Stimulated activated naive CD8-positive, alpha-beta T cell treated with anti-CD3 and anti-CD28 coated beads, Interleukin-15, Interleukin-2, amounts not matched to agents 100 ng/mL and 50 ng/mL, for 24 hours (primary cell): ENCODE results near the gene RTCB.

ENCODE experiments used
- H3K27ac Mint-ChIP-seq: one replicate; pipeline ENCODE4 v1.8.0; 2021; ENCODE audit warnings: mild to moderate bottlenecking, mixed read lengths
- H3K27me3 Mint-ChIP-seq: one replicate; pipeline ENCODE4 v1.8.0; 2021; ENCODE audit warnings: mixed read lengths
- H3K36me3 Mint-ChIP-seq: one replicate; pipeline ENCODE4 v1.8.0; 2021; ENCODE audit warnings: low read depth, mixed read lengths
- H3K4me1 Mint-ChIP-seq: one replicate; pipeline ENCODE4 v1.8.0; 2021; ENCODE audit warnings: low read depth, mixed read lengths
- H3K4me3 Mint-ChIP-seq: one replicate; pipeline ENCODE4 v1.8.0; 2021; ENCODE audit warnings: mild to moderate bottlenecking, mixed read lengths
- H3K9me3 Mint-ChIP-seq: one replicate; pipeline ENCODE4 v1.8.0; 2021; ENCODE audit warnings: mixed read lengths

The RTCB gene

DNA sequence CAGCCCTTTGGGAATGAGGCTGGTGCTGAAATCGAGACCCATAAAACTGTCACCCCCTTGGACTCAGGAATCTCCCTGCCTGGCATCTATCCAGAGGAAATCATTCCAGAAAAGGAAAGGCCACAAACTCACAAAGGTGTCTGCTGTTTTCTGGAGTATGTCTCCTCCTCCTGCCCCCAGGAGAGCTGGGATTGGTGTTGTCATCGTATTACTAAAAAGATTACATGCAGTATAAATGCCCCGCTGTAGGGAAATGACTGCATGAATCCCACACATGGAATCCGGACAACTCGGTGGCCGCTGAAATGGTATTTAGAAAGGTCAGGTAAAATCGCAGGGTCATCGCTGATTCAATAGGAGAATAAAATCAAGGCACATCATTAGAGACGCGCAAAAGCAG lies 73.3 kb downstream of the RTCB start:
- no peak overlapping the region for H3K4me3 Mint-ChIP-seq
- no peaks in the 10 kb centered on the region for H3K9me3 Mint-ChIP-seq
- peaks cover 45% of the 10 kb centered on the region for H3K27me3 Mint-ChIP-seq
- H3K4me1 Mint-ChIP-seq: peaks cover 11% of the 10 kb centered on the region
- no peak overlapping the region for H3K27ac Mint-ChIP-seq
- H3K36me3 Mint-ChIP-seq: no peaks in the 10 kb centered on the region
